ENCODE measurements around the gene TRMT1.
"Not testable (repeated sequence)": the region's sequence is repeated elsewhere in the genome, so short reads cannot be mapped to it uniquely, and the experiment has no call there.

Gene TRMT1

GRCh38 chr19:13150187-13150930 lies 33.8 kb upstream of the TRMT1 start, which contains the start of the genes IER2 and STX10:
TSS of gene IER2 (plus strand) at chr19:13150411. CDS start at chr19:13153187, 2,776 bp downstream.
TSS of gene STX10 (minus strand) at chr19:13150375. CDS start at chr19:13150173, 202 bp downstream.
- DNase-seq (ENCODE audit: low read depth in 2 of 2): peak; percentile 89 to 90

GRCh38 chr19:13149628-13150186 lies 33.2 kb upstream of the TRMT1 start:
- DNase-seq (ENCODE audit: low read depth in 2 of 2): peak in 1 of 2 donors; percentile 32

GRCh38 chr19:13149173-13149627 lies 32.7 kb upstream of the TRMT1 start:
- not testable (repeated sequence) for DNase-seq (ENCODE audit: low read depth in 2 of 2)

- no peak for DNase-seq (ENCODE audit: low read depth in 2 of 2)
Measured at GRCh38 chr19:13146763-13147563, 30.4 kb upstream of the TRMT1 start.

GRCh38 chr19:13139633-13140311 lies 23.2 kb upstream of the TRMT1 start:
- DNase-seq (ENCODE audit: low read depth in 2 of 2): no peak

GRCh38 chr19:13138916-13139198 lies 22.3 kb upstream of the TRMT1 start:
- DNase-seq (ENCODE audit: low read depth in 2 of 2): no peak

- no peak for DNase-seq (ENCODE audit: low read depth in 2 of 2)
Measured at GRCh38 chr19:13138171-13138915, 21.8 kb upstream of the TRMT1 start.

- DNase-seq (ENCODE audit: low read depth in 2 of 2): no peak
Measured at GRCh38 chr19:13137290-13137794, 20.8 kb upstream of the TRMT1 start.

- no peak for DNase-seq (ENCODE audit: low read depth in 2 of 2)
Measured at GRCh38 chr19:13135068-13136062, 18.8 kb upstream of the TRMT1 start.

- no peak for DNase-seq (ENCODE audit: low read depth in 2 of 2)
Measured at GRCh38 chr19:13134626-13135025, 18.1 kb upstream of the TRMT1 start.

GRCh38 chr19:13133241-13133870 lies 16.8 kb upstream of the TRMT1 start:
- no peak for DNase-seq (ENCODE audit: low read depth in 2 of 2)

- peak in 1 of 2 donors; percentile 59 for DNase-seq (ENCODE audit: low read depth in 2 of 2)
Measured at GRCh38 chr19:13132471-13133180, 16.1 kb upstream of the TRMT1 start.

GRCh38 chr19:13130886-13131490 lies 14.4 kb upstream of the TRMT1 start:
- DNase-seq (ENCODE audit: low read depth in 2 of 2): no peak

- no peak for DNase-seq (ENCODE audit: low read depth in 2 of 2)
Measured at GRCh38 chr19:13129384-13129783, 12.8 kb upstream of the TRMT1 start.

GRCh38 chr19:13128583-13128982 lies 12.0 kb upstream of the TRMT1 start:
- DNase-seq (ENCODE audit: low read depth in 2 of 2): no peak

GRCh38 chr19:13127811-13128575 lies 11.5 kb upstream of the TRMT1 start:
- no peak for DNase-seq (ENCODE audit: low read depth in 2 of 2)

GRCh38 chr19:13127051-13127450 lies 10.5 kb upstream of the TRMT1 start:
- no peak for DNase-seq (ENCODE audit: low read depth in 2 of 2)

All from stimulated activated CD8-positive, alpha-beta memory T cell treated with anti-CD3 and anti-CD28 coated beads, Interleukin-2, amount 100 ng/mL, for 48 hours (primary cell).